Gastroesophageal sphincter (tissue), 4 donors: ENCODE results near the gene INPP4B. TPM values are rescaled to one million over a fixed set of nuclear protein-coding genes. Genes with fewer than 3 reads are reported as not detected.
"Not testable (repeated sequence)": the region's sequence is repeated elsewhere in the genome, so short reads cannot be mapped to it uniquely, and the experiment has no call there.

Experiments used
- ATAC-seq: fragments of 150-250 bp; one replicate; pipeline ENCODE4 v1.9.1; 2016; ENCODE audit warnings: mild to moderate bottlenecking, moderate library complexity
- H3K27ac ChIP-seq, 4 donors: fragments of 200-600 bp; sonication (generic) in 3 of 4; 1 replicate in 3 of 4; 2 replicates in 1 of 4; pipeline ENCODE4 v1.5.1; 2016 to 2019
- H3K27me3 ChIP-seq: fragments of 200-600 bp; sonication (generic); one replicate; pipeline ENCODE4 v1.5.1; 2019
- H3K36me3 ChIP-seq, 2 donors: fragments of 200-600 bp; sonication (generic); one replicate each; pipeline ENCODE4 v1.5.1; 2019; ENCODE audit warnings: control low read depth in 1 of 2
- H3K4me1 ChIP-seq, 3 donors: fragments of 200-600 bp; sonication (generic); 1 replicate in 2 of 3; 2 replicates in 1 of 3; pipeline ENCODE4 v1.5.1; 2016 to 2019; ENCODE audit warnings: control low read depth in 2 of 3
- H3K4me3 ChIP-seq, 2 donors: fragments of 200-600 bp; sonication (generic); one replicate each; pipeline ENCODE4 v1.5.1; 2019; ENCODE audit warnings: mild to moderate bottlenecking in 1 of 2, moderate library complexity in 1 of 2
- H3K9me3 ChIP-seq, 3 donors: fragments of 200-600 bp; sonication (generic); one replicate each; pipeline ENCODE4 v1.5.1; 2017 to 2019; ENCODE audit warnings: control low read depth in 2 of 3
- EP300 ChIP-seq: sonication (generic); formaldehyde crosslinking; IDR thresholded peaks from one replicate; pipeline ENCODE4 v1.6.1; 2017; ENCODE audit warnings: antibody characterized with exemption, mild to moderate bottlenecking
- POLR2A ChIP-seq, 2 donors: fragments of 450-650 bp; IDR thresholded peaks; one replicate each; pipeline ENCODE4 v1.6.1; 2017; ENCODE audit warnings: antibody characterized with exemption in 2 of 2, mild to moderate bottlenecking in 2 of 2, moderate library complexity in 1 of 2
- POLR2AphosphoS5 ChIP-seq: sonication (generic); formaldehyde crosslinking; IDR thresholded peaks from one replicate; pipeline ENCODE4 v1.6.1; 2017; ENCODE audit warnings: antibody characterized with exemption
- WGBS, 2 donors: methylation state at CpG; one replicate each; pipeline ENCODE4 v1.1.5; 2018; ENCODE audit warnings: low coverage in 1 of 2; 5-methylcytosine and 5-hydroxymethylcytosine counted together
- total RNA-seq, 4 donors: library from RNA; depleted of rRNA; stranded (reverse); fragments of >200 nt; gene quantifications; one replicate each; pipeline ENCODE4 v1.1.0, GENCODE V29; 2016
- TF ChIP-seq, protein P1 (sequence below), 4 experiments: fragments of 200-600 bp in 2 of 4; fragments of 450-650 bp in 2 of 4; sonication (generic) in 1 of 4; IDR thresholded peaks; one replicate each; pipeline ENCODE4 v1.5.1; 2017 to 2019; ENCODE audit warnings: antibody characterized with exemption in 4 of 4, mild to moderate bottlenecking in 2 of 4, moderate library complexity in 2 of 4

Gene INPP4B
- total RNA-seq, 4 donors from 2014 or later: 17.6 to 63.8 (median 31.3) TPM

DNA sequence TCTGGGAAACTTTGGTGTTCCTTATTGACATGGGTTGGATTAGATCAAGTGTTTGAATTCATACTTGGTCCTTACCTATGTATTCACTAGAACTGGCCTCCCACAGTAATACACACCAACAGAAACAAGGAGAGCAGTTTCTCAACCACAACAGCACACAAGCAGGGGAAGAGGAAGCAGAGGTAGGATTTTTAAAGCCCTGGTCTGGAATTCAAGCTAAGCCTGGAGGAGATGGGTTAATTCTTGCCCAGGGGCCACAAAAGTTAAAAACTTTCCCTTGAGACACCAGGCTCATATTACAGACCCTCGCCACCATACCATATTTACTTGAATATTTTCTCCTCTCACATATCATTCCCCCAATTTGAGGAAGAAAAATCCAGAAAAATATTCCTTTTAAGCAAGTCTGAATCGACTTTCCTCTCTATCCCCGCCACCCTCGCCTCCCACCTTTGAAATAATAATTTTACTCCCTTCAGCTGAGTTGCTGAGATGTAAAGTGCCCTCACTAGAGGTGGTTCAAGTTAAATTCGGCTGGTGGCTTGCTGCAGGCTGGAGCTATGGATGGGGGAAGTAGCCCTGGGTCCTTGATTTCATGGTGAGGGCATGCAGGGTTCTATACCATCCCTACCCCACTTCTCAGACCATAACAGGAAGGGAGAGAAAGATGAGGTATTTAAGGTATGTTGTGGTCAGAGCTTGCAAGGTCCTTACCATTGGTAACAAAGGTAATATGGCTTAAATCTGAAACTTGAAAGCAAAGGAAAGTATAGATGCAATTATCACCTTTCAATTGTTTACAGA is 440.2 kb downstream of the INPP4B start:
- peak overlapping the region; percentile 40 to 76 (median 70) for H3K27ac ChIP-seq
- 54% methylated on average over 2 to 5 of the region's 5 CpGs for WGBS, 2 donors
- ATAC-seq: peak; percentile 13

DNA sequence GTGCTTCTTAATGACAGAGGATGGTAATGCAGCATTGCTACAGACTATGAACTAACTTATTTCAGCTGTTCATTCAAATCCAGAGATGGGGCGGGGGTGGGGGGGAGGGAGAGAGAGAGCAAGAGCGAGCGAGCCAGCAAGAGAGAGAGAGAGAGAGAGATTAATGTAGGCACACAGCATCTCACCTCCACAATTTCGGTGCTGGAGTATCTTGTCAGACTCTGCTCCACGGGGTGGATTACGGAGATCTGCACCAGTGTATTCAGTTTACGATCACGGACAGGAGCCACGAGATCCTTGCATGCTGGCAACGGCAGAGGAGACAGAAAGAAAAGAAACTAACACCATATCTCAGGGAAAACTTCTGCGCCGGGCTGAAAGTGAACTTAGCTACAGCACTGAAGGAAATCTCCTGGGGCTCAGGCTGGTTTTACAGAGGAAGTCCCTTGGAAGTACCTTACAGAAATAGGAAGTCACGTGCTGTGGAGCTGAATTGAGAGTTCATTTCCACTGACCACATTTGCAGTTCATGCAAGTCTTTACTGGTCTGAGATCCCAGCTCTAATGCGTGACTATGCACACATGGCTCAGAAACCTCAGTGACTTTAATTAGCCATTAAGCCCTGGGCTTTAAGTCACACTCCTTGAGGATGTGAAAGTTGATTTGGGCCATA is 440.9 kb downstream of the INPP4B start:
- no peaks in the 10 kb centered on the region for H3K27me3 ChIP-seq
- TF ChIP-seq, protein P1, sequence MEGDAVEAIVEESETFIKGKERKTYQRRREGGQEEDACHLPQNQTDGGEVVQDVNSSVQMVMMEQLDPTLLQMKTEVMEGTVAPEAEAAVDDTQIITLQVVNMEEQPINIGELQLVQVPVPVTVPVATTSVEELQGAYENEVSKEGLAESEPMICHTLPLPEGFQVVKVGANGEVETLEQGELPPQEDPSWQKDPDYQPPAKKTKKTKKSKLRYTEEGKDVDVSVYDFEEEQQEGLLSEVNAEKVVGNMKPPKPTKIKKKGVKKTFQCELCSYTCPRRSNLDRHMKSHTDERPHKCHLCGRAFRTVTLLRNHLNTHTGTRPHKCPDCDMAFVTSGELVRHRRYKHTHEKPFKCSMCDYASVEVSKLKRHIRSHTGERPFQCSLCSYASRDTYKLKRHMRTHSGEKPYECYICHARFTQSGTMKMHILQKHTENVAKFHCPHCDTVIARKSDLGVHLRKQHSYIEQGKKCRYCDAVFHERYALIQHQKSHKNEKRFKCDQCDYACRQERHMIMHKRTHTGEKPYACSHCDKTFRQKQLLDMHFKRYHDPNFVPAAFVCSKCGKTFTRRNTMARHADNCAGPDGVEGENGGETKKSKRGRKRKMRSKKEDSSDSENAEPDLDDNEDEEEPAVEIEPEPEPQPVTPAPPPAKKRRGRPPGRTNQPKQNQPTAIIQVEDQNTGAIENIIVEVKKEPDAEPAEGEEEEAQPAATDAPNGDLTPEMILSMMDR (IDR thresholded peaks at IDR 0.05): no peak
- TF ChIP-seq POLR2AphosphoS5 (no peak), EP300 (no peak), POLR2A (IDR thresholded peaks at IDR 0.05) (no peak)
- ATAC-seq: peak; percentile 74
- 0 to 1% methylated on average over 5 to 13 of the region's 14 CpGs for WGBS, 2 donors
- H3K27ac ChIP-seq: peak overlapping the region; percentile 40 to 76 (median 70)
- no peaks in the 10 kb centered on the region for H3K36me3 ChIP-seq
- H3K4me1 ChIP-seq: peaks cover 0 to 37% (median 6%) of the 10 kb centered on the region in 3 donors
- no peaks in the 10 kb centered on the region for H3K9me3 ChIP-seq
- peak overlapping the region; percentile 47 to 53 for H3K4me3 ChIP-seq

More for the DNA sequence above, 440.2 kb downstream of the INPP4B start:
- no peaks in the 10 kb centered on the region for H3K27me3 ChIP-seq
- no peaks in the 10 kb centered on the region for H3K9me3 ChIP-seq
- H3K4me3 ChIP-seq: peak overlapping the region; percentile 47 to 53
- no peak for TF ChIP-seq POLR2A (IDR thresholded peaks at IDR 0.05)
- no peak for TF ChIP-seq POLR2AphosphoS5
- no peak for TF ChIP-seq EP300
- H3K4me1 ChIP-seq: peaks cover 0 to 37% (median 6%) of the 10 kb centered on the region in 3 donors
- H3K36me3 ChIP-seq: no peaks in the 10 kb centered on the region

DNA sequence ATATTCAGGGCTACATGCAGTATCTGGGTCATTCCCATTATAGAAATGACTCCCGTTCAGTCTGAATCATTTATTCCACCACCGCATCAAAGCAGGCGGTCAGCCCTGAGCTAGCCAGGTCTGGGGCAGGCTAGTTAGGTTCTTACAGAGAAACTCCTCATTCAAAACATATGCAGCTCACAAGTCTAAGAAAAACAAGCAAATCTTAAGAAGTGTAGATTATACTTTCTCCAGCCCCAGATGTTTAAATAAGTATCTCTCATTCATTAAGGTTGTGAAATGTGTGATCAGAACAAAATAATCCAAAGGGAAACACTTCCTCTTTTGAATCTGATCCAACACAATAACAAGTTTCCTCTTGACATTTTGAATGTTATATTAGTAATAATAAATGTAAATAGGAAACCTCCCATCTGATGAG is 441.9 kb downstream of the INPP4B start:
- Histone ChIP-seq H3K4me1 (peaks cover 0 to 37% (median 6%) of the 10 kb centered on the region in 3 donors), H3K4me3 (peak overlapping the region in 1 of 2 donors; percentile 53), H3K27ac (peak overlapping the region in 1 of 4 donors; percentile 76), H3K27me3 (no peaks in the 10 kb centered on the region), H3K36me3 (no peaks in the 10 kb centered on the region), H3K9me3 (no peaks in the 10 kb centered on the region)
- 24 to 28% methylated on average over 2 to 3 of the region's 3 CpGs for WGBS, 2 donors
- TF ChIP-seq, protein P1 (IDR thresholded peaks at IDR 0.05): no peak
- TF ChIP-seq POLR2AphosphoS5: peak; percentile 33
- TF ChIP-seq EP300: no peak
- no peak for ATAC-seq

DNA sequence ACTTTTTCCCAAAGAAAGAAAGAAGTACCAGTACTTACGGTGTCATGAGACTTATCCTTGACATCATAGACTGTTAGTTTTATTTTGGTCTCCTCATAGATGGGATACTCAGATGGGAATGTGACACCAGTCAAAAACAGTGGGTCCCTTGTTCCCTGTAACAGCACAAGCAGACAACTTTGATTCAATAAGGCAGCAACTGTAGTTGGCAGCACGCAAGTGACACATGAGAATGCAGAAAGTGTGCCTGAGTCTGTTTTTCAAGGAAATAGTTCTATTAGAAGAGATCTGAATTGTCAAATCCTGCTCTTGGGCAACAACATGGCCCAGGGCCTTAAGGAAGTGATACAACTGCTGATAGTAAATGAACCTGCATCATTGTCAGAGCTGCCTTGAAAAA is 443.2 kb downstream of the INPP4B start:
- TF ChIP-seq POLR2A (IDR thresholded peaks at IDR 0.05): no peak
- no peak for TF ChIP-seq POLR2AphosphoS5
- TF ChIP-seq, protein P1 (IDR thresholded peaks at IDR 0.05): no peak
- no peak for TF ChIP-seq EP300
- Histone ChIP-seq H3K36me3 (no peaks in the 10 kb centered on the region), H3K27ac (peak overlapping the region in 1 of 4 donors; percentile 3), H3K4me1 (peaks cover 0 to 37% (median 6%) of the 10 kb centered on the region in 3 donors), H3K9me3 (no peaks in the 10 kb centered on the region), H3K27me3 (no peaks in the 10 kb centered on the region), H3K4me3 (no peak overlapping the region)
- ATAC-seq: no peak
- 86 to 89% methylated on average over 1 of the region's 2 CpGs for WGBS, 2 donors

DNA sequence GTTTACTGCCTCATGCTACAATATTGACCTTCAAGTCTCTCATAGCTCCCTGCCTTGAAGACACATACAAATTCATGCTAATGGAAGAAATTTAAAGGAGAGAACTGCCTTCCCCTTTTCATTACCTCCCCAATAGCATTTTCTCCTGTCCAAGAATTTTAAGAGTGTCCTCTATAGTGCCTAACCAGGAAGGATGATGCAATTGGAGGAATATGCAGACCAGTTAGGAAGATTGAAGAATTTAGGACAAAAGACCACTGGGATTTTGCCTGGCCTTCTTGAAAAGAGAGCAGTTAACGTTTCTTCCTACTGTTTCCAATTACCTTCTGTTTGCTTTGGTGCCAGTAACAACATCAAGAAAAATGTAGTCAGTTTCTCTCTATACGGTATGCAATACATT is 443.9 kb downstream of the INPP4B start:
- Histone ChIP-seq H3K9me3 (no peaks in the 10 kb centered on the region), H3K36me3 (no peaks in the 10 kb centered on the region), H3K4me1 (peaks cover 0 to 37% (median 6%) of the 10 kb centered on the region in 3 donors), H3K27ac (no peak overlapping the region), H3K4me3 (no peak overlapping the region), H3K27me3 (no peaks in the 10 kb centered on the region)
- TF ChIP-seq EP300: no peak
- TF ChIP-seq POLR2AphosphoS5: no peak
- no peak for TF ChIP-seq POLR2A (IDR thresholded peaks at IDR 0.05)
- TF ChIP-seq, protein P1 (IDR thresholded peaks at IDR 0.05): no peak
- ATAC-seq: no peak
- WGBS, 2 donors: 72 to 81% methylated on average over 2 of the region's 2 CpGs

DNA sequence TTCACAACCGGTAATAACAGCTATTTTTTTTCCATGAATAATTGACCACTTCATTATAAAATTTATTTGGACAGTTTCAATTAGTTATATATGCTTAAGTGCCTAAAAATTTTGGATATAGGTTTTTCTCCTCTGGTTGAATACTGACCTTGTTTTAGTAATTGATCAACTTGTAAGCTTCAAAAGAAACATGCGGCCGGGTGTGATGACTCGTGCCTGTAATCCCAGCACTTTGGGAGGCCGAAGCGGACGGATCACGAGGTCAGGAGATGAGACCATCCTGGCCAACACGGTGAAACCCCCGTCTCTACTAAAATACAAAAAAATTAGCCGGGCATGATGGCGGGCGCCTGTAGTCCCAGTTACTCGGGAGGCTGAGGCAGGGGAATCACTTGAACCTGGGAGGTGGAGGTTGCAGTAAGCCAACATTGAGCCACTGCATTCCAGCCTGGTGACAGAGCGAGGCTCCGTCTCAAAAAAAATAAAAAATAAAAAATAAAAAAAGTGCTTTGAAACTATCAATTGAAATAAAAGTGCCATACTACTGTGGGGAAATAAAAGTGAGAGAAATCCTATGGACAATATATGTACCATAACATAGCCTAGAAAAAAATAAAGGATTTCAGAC is 448.6 kb downstream of the INPP4B start:
- H3K27ac ChIP-seq, H3K4me1 ChIP-seq, H3K36me3 ChIP-seq, H3K9me3 ChIP-seq, ATAC-seq, H3K4me3 ChIP-seq, H3K27me3 ChIP-seq: not testable (repeated sequence)
- WGBS, 2 donors: 82 to 93% methylated on average over 3 to 14 of the region's 16 CpGs
